Liver (tissue), 9 donors: ENCODE results near the gene HARS1. TPM values are rescaled to one million over a fixed set of nuclear protein-coding genes. Genes with fewer than 3 reads are reported as not detected.

Source experiments
- DNase-seq: peaks from one replicate; pipeline ENCODE4 v3.0.0-alpha.2; 2017; ENCODE audit warnings: low spot score
- H3K27ac ChIP-seq, 2 donors: one replicate each; pipeline ENCODE4 v1.7.0; 2013; ENCODE audit warnings: inconsistent platforms in 2 of 2, low read length in 2 of 2, control low read depth in 1 of 2, low read depth in 1 of 2, mild to moderate bottlenecking in 1 of 2
- H3K27me3 ChIP-seq, 4 donors: one replicate each; pipeline versions ENCODE4 v1.6.1 to v1.7.0; 2013; ENCODE audit warnings: low read length in 3 of 4, inconsistent platforms in 1 of 4, mild to moderate bottlenecking in 1 of 4, moderate library complexity in 1 of 4; ENCODE audit not compliant: control insufficient read depth in 4 of 4, insufficient read depth in 4 of 4
- H3K36me3 ChIP-seq, 4 donors: one replicate each; pipeline versions ENCODE4 v1.6.1 to v1.7.0; 2013; ENCODE audit warnings: low read length in 3 of 4, mild to moderate bottlenecking in 3 of 4, low read depth in 1 of 4, moderate library complexity in 1 of 4; ENCODE audit not compliant: control insufficient read depth in 4 of 4, insufficient read depth in 3 of 4
- H3K4me1 ChIP-seq, 4 donors: one replicate each; pipeline versions ENCODE4 v1.6.1 to v1.7.0; 2013; ENCODE audit warnings: low read length in 3 of 4, mild to moderate bottlenecking in 3 of 4, moderate library complexity in 1 of 4; ENCODE audit not compliant: control insufficient read depth in 4 of 4, insufficient read depth in 4 of 4
- H3K4me3 ChIP-seq, 3 donors: one replicate each; pipeline versions ENCODE4 v1.6.1 to v1.7.0; 2013; ENCODE audit warnings: low read length in 3 of 3, control low read depth in 1 of 3, low read depth in 1 of 3, mild to moderate bottlenecking in 1 of 3
- H3K9ac ChIP-seq, 2 donors: one replicate each; pipeline ENCODE4 v1.7.0; 2013; ENCODE audit warnings: low read length in 2 of 2, mild to moderate bottlenecking in 2 of 2, moderate library complexity in 2 of 2, control low read depth in 1 of 2, low read depth in 1 of 2
- H3K9me3 ChIP-seq, 4 donors: one replicate each; pipeline versions ENCODE4 v1.6.1 to v1.7.0; 2013; ENCODE audit warnings: low read length in 3 of 4; ENCODE audit not compliant: control insufficient read depth in 4 of 4
- ATF3 ChIP-seq: IDR thresholded peaks from 2 replicates; pipeline ENCODE4 v1.6.1; 2016; ENCODE audit warnings: antibody characterized with exemption
- CTCF ChIP-seq: fragments of 150-350 bp; IDR thresholded peaks from 2 replicates; pipeline ENCODE4 v1.5.1; 2017; ENCODE audit warnings: improper control_type of control experiment, low read depth, low read length; ENCODE audit not compliant: missing input control
- GABPA ChIP-seq, 2 donors: IDR thresholded peaks in 1 of 2; conservative IDR thresholded peaks in 1 of 2; 2 replicates each; pipeline ENCODE4 v1.6.1; 2016; ENCODE audit warnings: antibody characterized with exemption in 2 of 2, mild to moderate bottlenecking in 1 of 2, moderate library complexity in 1 of 2
- REST ChIP-seq: IDR thresholded peaks from 2 replicates; pipeline ENCODE4 v1.6.1; 2016; ENCODE audit warnings: antibody characterized with exemption, mild to moderate bottlenecking
- RXRA ChIP-seq, 2 donors: IDR thresholded peaks; 2 replicates each; pipeline ENCODE4 v1.6.1; 2017 to 2018; ENCODE audit warnings: antibody characterized with exemption in 2 of 2, mild to moderate bottlenecking in 1 of 2
- YY1 ChIP-seq: IDR thresholded peaks from 2 replicates; pipeline ENCODE4 v1.6.1; 2016; ENCODE audit warnings: antibody characterized with exemption, mild to moderate bottlenecking
- WGBS: extraction: QIAGEN DNeasy Blood & Tissue Kit; methylation state at CpG from one replicate; pipeline ENCODE4 v1.1.7; 2013; 5-methylcytosine and 5-hydroxymethylcytosine counted together
- polyA plus RNA-seq, 2 donors: library from polyadenylated mRNA; stranded (reverse) in 1 of 2; unstranded in 1 of 2; fragments of 200-250 nt in 1 of 2; fragments of >200 nt in 1 of 2; fragmentation: Nextera tagmentation in 1 of 2; extraction: Ambion mirVana in 1 of 2; gene quantifications; one replicate each; pipeline versions ENCODE4 v1.2.1 to v1.2.3, GENCODE V29; 2013 to 2015
- total RNA-seq, 2 donors: library from RNA; depleted of rRNA; stranded (reverse); fragments of >200 nt; gene quantifications; one replicate each; pipeline ENCODE4 v1.2.3, GENCODE V29; 2014
- donor health status: healthy.
- donor health status: healthy.
- donor health status: healthy.
- donor health status: healthy.
- donor health status: healthy.

HARS1 gene
- total and polyA plus RNA-seq, 4 donors = 31.2 to 57.1 (median 37.3) TPM

GRCh38 chr5:140632366-140633020 lies 58.7 kb downstream of the HARS1 start:
- peaks cover 0 to 23% (median 13%) of the 10 kb centered on the region in 4 donors for H3K4me1 ChIP-seq
- H3K27ac ChIP-seq = peak overlapping the region; percentile 82 to 90
- DNase-seq = peak; percentile 50
- TF ChIP-seq REST = peak; percentile 9
- TF ChIP-seq ATF3 = no peak
- TF ChIP-seq CTCF = peak; percentile 5
- no peaks in the 10 kb centered on the region for H3K9me3 ChIP-seq
- under 1% methylated on average over 51 of the region's 51 CpGs for WGBS
- H3K4me3 ChIP-seq = peak overlapping the region; percentile 66 to 85 (median 71)
- H3K9ac ChIP-seq = peak overlapping the region; percentile 83 to 89
- no peaks in the 10 kb centered on the region for H3K36me3 ChIP-seq
- H3K27me3 ChIP-seq = no peaks in the 10 kb centered on the region

- Histone ChIP-seq H3K9me3 (no peaks in the 10 kb centered on the region), H3K4me3 (peak overlapping the region; percentile 66 to 85 (median 71)), H3K36me3 (no peaks in the 10 kb centered on the region), H3K9ac (peak overlapping the region; percentile 83 to 89), H3K27ac (peak overlapping the region; percentile 82 to 90), H3K4me1 (peaks cover 0 to 23% (median 13%) of the 10 kb centered on the region in 4 donors), H3K27me3 (no peaks in the 10 kb centered on the region)
- peak; percentile 49 for TF ChIP-seq REST
- peak in 1 of 2 donors; percentile 46 for TF ChIP-seq RXRA (IDR thresholded peaks at IDR 0.05)
- no peak for TF ChIP-seq GABPA (IDR thresholded peaks at IDR 0.05 in 1 of 2, conservative IDR thresholded peaks at IDR 0.05 in 1 of 2)
- peak; percentile 84 for TF ChIP-seq YY1
- no peak for DNase-seq
- WGBS = 4% methylated on average over 36 of the region's 36 CpGs
These were observed 59.3 kb downstream of the HARS1 start for GRCh38 chr5:140631831-140632365.
